Activated CD8-positive, alpha-beta memory T cell treated with anti-CD3 and anti-CD28 coated beads, Interleukin-2, amount 50 U/mL, for 24 hours (primary cell): ENCODE data around the gene SRRM5.
A peak's percentile ranks its signal among the peaks of the same experiment; 100 is the strongest.
"Not testable (repeated sequence)": the region's sequence is repeated elsewhere in the genome, so short reads cannot be mapped to it uniquely, and the experiment has no call there.

Experiments
- DNase-seq: peaks from one replicate; pipeline ENCODE4 v3.0.0-alpha.2; 2020; ENCODE audit errors: extremely low read depth

SRRM5 gene

GRCh38 chr19:43611788-43612187 is at the start of gene SRRM5:
Gene SRRM5 (plus strand): TSS chr19:43612088. CDS start chr19:43612122, 34 bp downstream.
- no peak for DNase-seq

- DNase-seq, result no peak
Observed at GRCh38 chr19:43562226-43562697, 49.6 kb upstream of the SRRM5 start.

GRCh38 chr19:43562698-43563241 is 49.1 kb upstream of the SRRM5 start:
- DNase-seq, result peak; percentile 36

- DNase-seq, result no peak
Observed at GRCh38 chr19:43563816-43564457, 48.0 kb upstream of the SRRM5 start.

- DNase-seq, result no peak
Observed at GRCh38 chr19:43564800-43565199, 47.1 kb upstream of the SRRM5 start.

- no peak for DNase-seq
Observed at GRCh38 chr19:43569657-43570056, 42.2 kb upstream of the SRRM5 start.

- DNase-seq, result no peak
Observed at GRCh38 chr19:43570174-43570791, 41.6 kb upstream of the SRRM5 start.

- DNase-seq, result no peak
Observed at GRCh38 chr19:43572171-43572588, 39.7 kb upstream of the SRRM5 start.

GRCh38 chr19:43574424-43575155 is 37.3 kb upstream of the SRRM5 start:
- no peak for DNase-seq

GRCh38 chr19:43575156-43575950 is 36.5 kb upstream of the SRRM5 start, which contains the start of the genes PINLYP and XRCC1:
Gene PINLYP (plus strand): TSS chr19:43575801. CDS start chr19:43577192, 1,391 bp downstream.
Gene XRCC1 (minus strand): TSS chr19:43575527. CDS start chr19:43575458, 69 bp downstream.
- DNase-seq, result peak; percentile 91

GRCh38 chr19:43575955-43576878 is 35.7 kb upstream of the SRRM5 start:
- DNase-seq, result no peak

GRCh38 chr19:43578787-43579186 is 33.1 kb upstream of the SRRM5 start:
- no peak for DNase-seq

- DNase-seq, result no peak
Observed at GRCh38 chr19:43581467-43581866, 30.4 kb upstream of the SRRM5 start.

- no peak for DNase-seq
Observed at GRCh38 chr19:43582495-43582894, 29.4 kb upstream of the SRRM5 start.

GRCh38 chr19:43584484-43584883 is 27.4 kb upstream of the SRRM5 start:
- no peak for DNase-seq

GRCh38 chr19:43586346-43586745 is 25.5 kb upstream of the SRRM5 start:
- DNase-seq, result no peak

GRCh38 chr19:43587029-43587428 is 24.9 kb upstream of the SRRM5 start:
- DNase-seq, result not testable (repeated sequence)

GRCh38 chr19:43589277-43589676 is 22.6 kb upstream of the SRRM5 start:
- no peak for DNase-seq

- DNase-seq, result no peak
Observed at GRCh38 chr19:43589678-43590077, 22.2 kb upstream of the SRRM5 start.
